Stimulated activated CD8-positive, alpha-beta memory T cell treated with anti-CD3 and anti-CD28 coated beads, Interleukin-7, amount 100 ng/mL, for 1 hour (primary cell): ENCODE measurements around the gene EBNA1BP2.
"Not testable (repeated sequence)": the region's sequence is repeated elsewhere in the genome, so short reads cannot be mapped to it uniquely, and the experiment has no call there.

Experiments
- DNase-seq, 2 donors: peaks; one replicate each; pipeline ENCODE4 v3.0.0-alpha.2; 2020; ENCODE audit warnings: low read depth in 2 of 2

EBNA1BP2 gene

DNA sequence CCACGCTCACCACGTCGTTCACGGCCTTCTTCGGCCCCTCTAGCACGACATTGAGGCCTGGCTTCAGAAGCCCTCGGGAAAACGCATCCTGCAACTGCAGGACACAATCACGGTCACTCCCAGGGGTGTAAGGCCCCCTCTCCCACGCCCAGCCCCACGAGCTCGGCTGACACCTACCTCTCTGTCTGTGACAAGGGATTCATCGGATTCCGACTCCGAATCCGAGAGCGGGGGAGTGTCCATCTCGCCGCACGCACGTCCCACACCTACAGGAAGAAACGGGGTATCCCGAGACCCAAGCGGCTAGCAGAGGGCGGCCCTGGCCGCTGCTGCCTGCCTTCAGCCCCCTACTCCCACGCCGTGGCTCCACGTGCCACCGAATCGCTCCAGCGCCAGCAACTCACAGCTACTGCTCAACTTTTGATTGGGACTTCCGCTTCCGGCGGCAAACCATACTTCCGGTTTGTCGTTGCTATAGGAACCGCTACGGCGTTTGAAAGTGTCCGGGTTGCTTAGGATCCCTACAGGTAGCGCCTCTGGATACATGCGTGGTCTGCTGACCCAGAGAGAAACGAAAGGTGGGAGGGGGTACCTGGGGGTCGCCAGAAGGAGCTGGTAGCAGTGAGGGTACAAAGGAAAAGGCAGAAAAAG, at the start of gene EBNA1BP2, which contains the start of gene CFAP57:
Gene EBNA1BP2 (minus strand): TSS at position 415 of the 651 bp plus-strand sequence. CDS start 172 bp downstream, at position 243.
Gene CFAP57 (plus strand): TSS at position 455 of the 651 bp plus-strand sequence. CDS start 424 bp downstream, outside the sequence.
- peak; percentile 82 to 83 for DNase-seq

GRCh38 chr1:43221797-43222196, 49.7 kb upstream of the EBNA1BP2 start:
- DNase-seq, result no peak

- DNase-seq, result no peak
Observed at GRCh38 chr1:43220905-43221778, 49.1 kb upstream of the EBNA1BP2 start.

- DNase-seq, result no peak
Observed at GRCh38 chr1:43217747-43218146, 45.7 kb upstream of the EBNA1BP2 start.

GRCh38 chr1:43214501-43215444, 42.7 kb upstream of the EBNA1BP2 start:
- DNase-seq, result no peak

GRCh38 chr1:43208277-43208676, 36.2 kb upstream of the EBNA1BP2 start:
- not testable (repeated sequence) for DNase-seq

DNA sequence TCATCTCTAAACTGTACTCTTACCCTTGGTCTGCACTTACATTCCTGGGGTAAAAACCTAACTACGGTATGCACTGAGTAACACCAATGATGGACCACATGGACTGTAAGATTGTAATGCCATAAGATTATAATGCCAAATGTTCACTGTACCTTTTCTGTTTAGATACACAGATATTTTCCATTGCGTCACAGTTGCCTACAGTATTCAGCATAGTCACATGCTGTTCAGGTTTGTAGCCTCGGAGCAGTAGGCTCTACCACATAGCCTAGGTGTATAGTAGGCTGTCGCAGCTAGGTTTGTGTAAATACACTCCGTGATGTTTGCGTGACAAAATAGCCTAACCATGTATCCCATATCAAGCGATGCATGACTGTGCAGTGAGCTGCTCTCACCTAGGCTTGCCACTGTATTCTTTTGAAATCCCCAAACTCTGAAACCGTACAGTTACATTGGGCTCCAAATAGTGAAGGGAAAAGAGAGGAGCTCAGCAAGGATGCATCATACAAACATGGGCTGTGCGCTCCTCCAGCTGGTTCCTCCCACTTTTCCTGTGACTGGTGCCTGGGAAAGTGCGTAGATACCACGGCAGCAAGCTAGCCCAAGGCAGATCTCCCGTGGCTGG, 35.3 kb upstream of the EBNA1BP2 start:
- no peak for DNase-seq

GRCh38 chr1:43206600-43207228, 34.6 kb upstream of the EBNA1BP2 start:
- no peak for DNase-seq

DNA sequence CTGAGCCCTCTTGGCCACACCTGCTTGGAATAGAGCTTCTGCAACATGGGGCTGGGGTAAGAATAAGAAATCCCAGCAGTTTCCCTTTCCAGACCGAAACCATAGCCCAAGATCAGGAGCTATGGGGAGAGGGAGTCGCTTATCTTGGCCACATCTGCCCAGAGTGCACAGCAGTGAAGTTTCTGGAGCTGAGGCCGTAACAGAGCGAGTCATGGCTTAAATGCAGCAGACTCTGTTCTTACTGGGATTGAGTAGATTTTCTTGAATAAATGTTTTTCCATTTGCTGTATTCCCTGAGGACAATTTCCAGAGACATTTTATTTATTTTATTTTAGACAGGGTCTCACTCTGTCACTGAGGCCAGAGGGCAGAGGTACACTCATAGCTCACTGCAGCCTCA, 33.6 kb upstream of the EBNA1BP2 start:
- no peak for DNase-seq

DNA sequence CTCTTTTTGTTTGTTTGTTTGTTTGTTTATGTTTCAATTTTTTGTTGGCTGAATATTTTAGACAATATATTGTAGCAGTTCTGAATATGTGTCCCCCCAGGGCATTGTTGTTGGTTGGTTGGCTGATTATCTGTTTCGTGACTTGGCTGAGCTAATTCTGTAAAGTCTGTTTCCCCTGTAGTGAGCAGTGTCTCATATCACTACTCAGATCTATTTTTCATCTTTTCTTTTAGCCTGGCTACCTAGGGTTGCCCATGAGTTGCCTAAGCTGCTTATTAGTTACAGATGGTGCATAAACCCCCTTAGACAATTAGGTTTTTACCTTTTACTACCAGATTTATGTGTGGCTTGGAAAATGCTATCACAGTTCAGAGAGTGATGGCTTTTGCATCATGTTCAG, 32.3 kb upstream of the EBNA1BP2 start:
- no peak for DNase-seq

GRCh38 chr1:43203859-43204258, 31.8 kb upstream of the EBNA1BP2 start:
- no peak for DNase-seq

GRCh38 chr1:43199093-43199726, 27.1 kb upstream of the EBNA1BP2 start:
- DNase-seq, result no peak

- DNase-seq, result no peak
Observed at GRCh38 chr1:43197343-43198127, 25.4 kb upstream of the EBNA1BP2 start.

DNA sequence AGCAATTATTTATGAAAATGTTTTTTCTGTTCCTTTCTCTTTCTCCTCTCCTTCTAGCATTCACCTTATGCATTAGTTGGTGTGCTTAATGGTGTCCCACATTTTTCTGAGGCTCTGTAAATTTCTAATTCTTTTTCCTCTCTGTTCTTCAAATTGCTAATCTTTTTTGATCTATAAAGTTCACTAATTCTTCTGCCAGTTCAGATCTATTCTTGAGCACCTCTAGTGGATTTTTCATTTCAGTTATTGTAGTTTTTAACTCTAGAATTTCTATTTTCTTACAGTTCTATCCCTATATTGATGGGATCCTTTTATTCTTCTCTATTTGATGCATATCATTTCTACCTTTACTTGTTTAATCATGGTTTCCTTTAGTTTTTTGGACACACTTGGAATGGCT, 22.4 kb upstream of the EBNA1BP2 start:
- no peak for DNase-seq

DNA sequence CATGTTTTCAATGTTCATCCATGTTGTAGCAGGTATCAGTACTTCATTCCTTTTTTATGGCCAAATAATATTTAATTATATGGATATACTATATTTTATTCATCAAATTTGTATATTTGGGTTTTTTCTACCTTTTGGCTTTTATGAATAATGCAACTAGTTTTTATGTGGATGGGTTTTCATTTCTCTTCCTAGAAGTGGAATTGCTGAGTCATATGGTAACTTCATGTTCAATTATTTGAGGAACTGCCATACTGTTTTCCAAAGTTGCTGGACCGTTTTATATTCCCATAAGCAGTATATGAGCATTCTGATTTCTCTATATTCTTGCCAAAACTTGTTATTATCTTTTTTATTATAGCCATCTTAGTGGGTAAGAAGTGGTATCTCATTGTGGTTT, 16.0 kb upstream of the EBNA1BP2 start:
- DNase-seq, result no peak

GRCh38 chr1:43184995-43185394, 12.9 kb upstream of the EBNA1BP2 start:
- no peak for DNase-seq

GRCh38 chr1:43184388-43184787, 12.3 kb upstream of the EBNA1BP2 start:
- no peak for DNase-seq

- no peak for DNase-seq
Observed at GRCh38 chr1:43177691-43178090, 5.6 kb upstream of the EBNA1BP2 start.

DNA sequence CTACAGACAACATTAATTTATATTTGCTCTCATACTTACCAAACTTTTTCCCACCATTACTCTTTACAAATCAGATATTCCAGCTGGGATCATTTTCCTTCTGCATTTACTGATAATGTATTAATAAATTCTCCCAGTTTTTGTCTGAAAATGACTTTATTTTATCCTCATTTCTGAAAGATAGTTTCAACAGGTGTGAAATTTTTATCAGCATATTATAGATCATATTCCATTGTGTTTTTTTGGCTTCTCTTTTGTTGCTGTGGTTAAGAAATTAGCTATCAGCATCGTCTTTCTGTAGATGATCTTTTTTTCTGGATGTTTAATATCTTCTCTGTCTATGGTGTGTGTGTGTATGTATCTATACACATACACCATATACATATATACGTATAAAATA, 2.8 kb upstream of the EBNA1BP2 start:
- no peak for DNase-seq
